RWPE2 (cell line): ENCODE results near the gene MYOF.
"Not testable (repeated sequence)": the region's sequence is repeated elsewhere in the genome, so short reads cannot be mapped to it uniquely, and the experiment has no call there.

Source experiments
- ATAC-seq: fragments of 200-7000 bp; cut with Tn5 transposase; 3 replicates; pipeline ENCODE4 v1.9.1; 2021; ENCODE audit warnings: low read depth
- DNase-seq: peaks from one replicate; pipeline ENCODE4 v3.0.0-alpha.2; 2020; ENCODE audit warnings: low spot score
- H3K27ac ChIP-seq: fragments of 450-650 bp; 2 replicates; pipeline ENCODE4 v1.5.1; 2017; ENCODE audit warnings: mild to moderate bottlenecking; ENCODE audit not compliant: poor library complexity, severe bottlenecking
- H3K27me3 ChIP-seq: fragments of 250-450 bp; sonication (Bioruptor Pico); 2 replicates; pipeline ENCODE4 v1.5.1; 2021; ENCODE audit warnings: mild to moderate bottlenecking, moderate library complexity; ENCODE audit not compliant: insufficient read depth, poor library complexity, severe bottlenecking
- H3K36me3 ChIP-seq: fragments of 250-450 bp; sonication (Bioruptor Pico); 2 replicates; pipeline ENCODE4 v1.5.1; 2020; ENCODE audit warnings: low read depth, mild to moderate bottlenecking, moderate library complexity
- H3K4me1 ChIP-seq: fragments of 250-450 bp; sonication (Bioruptor Pico); 2 replicates; pipeline ENCODE4 v1.5.1; 2021; ENCODE audit warnings: mild to moderate bottlenecking, moderate library complexity; ENCODE audit not compliant: insufficient read depth, poor library complexity, severe bottlenecking
- H3K4me3 ChIP-seq: fragments of 250-450 bp; sonication (Bioruptor Pico); 2 replicates; pipeline ENCODE4 v1.5.1; 2021; ENCODE audit warnings: mild to moderate bottlenecking, moderate library complexity; ENCODE audit not compliant: severe bottlenecking
- H3K9me3 ChIP-seq: fragments of 250-450 bp; sonication (Bioruptor Pico); 2 replicates; pipeline ENCODE4 v1.5.1; 2021; ENCODE audit warnings: mild to moderate bottlenecking, moderate library complexity; ENCODE audit not compliant: severe bottlenecking
- CTCF ChIP-seq: fragments of 450-650 bp; IDR thresholded peaks from one replicate; pipeline ENCODE4 v1.5.1; 2017; ENCODE audit warnings: mild to moderate bottlenecking, moderate library complexity; ENCODE audit not compliant: poor library complexity, severe bottlenecking

The MYOF gene

GRCh38 chr10:93445097-93445960, 36.8 kb downstream of the MYOF start:
- Histone ChIP-seq H3K9me3 (no peaks in the 10 kb centered on the region), H3K4me3 (no peak overlapping the region), H3K27ac (peak overlapping the region; percentile 99), H3K27me3 (no peaks in the 10 kb centered on the region), H3K4me1 (peaks cover 51% of the 10 kb centered on the region), H3K36me3 (peaks cover 74% of the 10 kb centered on the region)
- DNase-seq (peak; percentile 98), ATAC-seq (peak; percentile 92)
- no peak for TF ChIP-seq CTCF

GRCh38 chr10:93443481-93443880, 38.7 kb downstream of the MYOF start:
- peak overlapping the region; percentile 99 for H3K27ac ChIP-seq
- no peak overlapping the region for H3K4me3 ChIP-seq
- no peak for TF ChIP-seq CTCF
- peaks cover 61% of the 10 kb centered on the region for H3K36me3 ChIP-seq
- DNase-seq (no peak), ATAC-seq (no peak)
- no peaks in the 10 kb centered on the region for H3K9me3 ChIP-seq
- no peaks in the 10 kb centered on the region for H3K27me3 ChIP-seq
- peaks cover 69% of the 10 kb centered on the region for H3K4me1 ChIP-seq

GRCh38 chr10:93442721-93443120, 39.4 kb downstream of the MYOF start:
- H3K27ac ChIP-seq, result peak overlapping the region; percentile 99
- peaks cover 76% of the 10 kb centered on the region for H3K4me1 ChIP-seq
- peaks cover 57% of the 10 kb centered on the region for H3K36me3 ChIP-seq
- H3K4me3 ChIP-seq, ATAC-seq, H3K27me3 ChIP-seq, H3K9me3 ChIP-seq, DNase-seq: not testable (repeated sequence)

- no peak for ATAC-seq
- H3K9me3 ChIP-seq, result no peaks in the 10 kb centered on the region
- no peak for DNase-seq
- H3K4me1 ChIP-seq, result peaks cover 77% of the 10 kb centered on the region
- TF ChIP-seq CTCF, result no peak
- no peak overlapping the region for H3K4me3 ChIP-seq
- no peaks in the 10 kb centered on the region for H3K27me3 ChIP-seq
- peak overlapping the region; percentile 99 for H3K27ac ChIP-seq
- H3K36me3 ChIP-seq, result peaks cover 57% of the 10 kb centered on the region
Observed at GRCh38 chr10:93440591-93441091, 41.5 kb downstream of the MYOF start.

GRCh38 chr10:93438613-93439253, 43.4 kb downstream of the MYOF start:
- no peak for TF ChIP-seq CTCF
- Histone ChIP-seq H3K4me1 (peaks cover 78% of the 10 kb centered on the region), H3K9me3 (no peaks in the 10 kb centered on the region), H3K27ac (peak overlapping the region; percentile 99), H3K27me3 (no peaks in the 10 kb centered on the region), H3K36me3 (peaks cover 57% of the 10 kb centered on the region), H3K4me3 (no peak overlapping the region)
- DNase-seq (peak; percentile 82), ATAC-seq (peak; percentile 43)
